GM21381 (cell line): ENCODE data around the gene GLCE.
"Not testable (repeated sequence)": the region's sequence is repeated elsewhere in the genome, so short reads cannot be mapped to it uniquely, and the experiment has no call there.

Experiments used
- ATAC-seq: cut with Tn5 transposase; IDR thresholded peaks from one replicate; pipeline ENCODE4 v1.9.1; 2021; ENCODE audit warnings: mild to moderate bottlenecking, moderate library complexity; ENCODE audit not compliant: unreplicated experiment

GLCE gene

DNA sequence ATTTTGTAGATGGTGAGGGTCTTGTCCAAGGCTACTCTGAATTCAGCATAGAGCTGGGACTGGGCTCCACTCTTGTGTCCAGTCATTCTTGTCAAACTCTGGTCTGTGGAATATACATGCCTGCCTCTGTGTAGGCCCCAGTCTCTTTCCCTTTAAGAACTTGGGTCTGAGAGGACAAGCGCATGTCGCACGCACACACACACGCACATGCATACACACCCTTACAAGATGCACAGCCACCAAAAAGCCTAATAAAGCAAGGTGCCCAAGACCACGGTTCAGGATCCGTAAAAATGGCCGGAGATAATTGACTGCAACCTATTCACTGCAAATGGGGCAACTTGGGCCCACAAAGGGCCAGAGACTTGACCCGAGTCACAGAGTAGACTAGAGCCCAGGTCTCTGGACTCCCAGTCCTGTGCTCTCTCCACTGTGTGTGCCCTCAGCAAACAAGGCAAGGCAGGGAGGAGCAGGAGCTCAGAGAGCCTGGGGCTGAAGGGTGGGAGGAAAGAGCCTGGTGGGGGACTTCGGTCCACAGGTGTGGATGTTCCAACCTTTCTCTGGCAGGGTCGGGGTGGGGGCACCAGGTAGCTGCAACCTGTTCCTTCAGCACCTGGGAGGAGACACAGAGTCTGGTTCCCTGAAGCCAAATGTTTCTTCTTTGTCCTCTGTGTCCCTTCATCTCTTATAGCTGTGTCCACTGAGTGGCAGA, 137.4 kb downstream of the GLCE start:
- no peak for ATAC-seq

DNA sequence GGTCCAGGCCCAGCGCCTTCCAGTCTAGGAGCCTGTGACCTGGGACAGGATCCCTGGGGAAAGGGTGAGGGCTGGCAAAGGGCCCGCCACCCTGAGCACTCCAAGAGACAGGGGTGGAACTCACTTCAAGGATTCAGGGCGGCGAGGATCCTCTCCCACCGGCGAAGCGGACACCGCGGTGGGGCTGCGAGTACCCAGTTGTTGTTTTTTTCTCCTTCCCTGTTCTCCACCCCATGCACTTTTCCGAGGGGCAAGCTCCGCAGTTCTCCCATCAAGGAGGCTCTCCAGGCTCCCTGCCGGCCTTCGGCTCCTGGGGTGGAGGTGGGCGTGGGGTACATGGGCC, 137.9 kb downstream of the GLCE start:
- no peak for ATAC-seq

DNA sequence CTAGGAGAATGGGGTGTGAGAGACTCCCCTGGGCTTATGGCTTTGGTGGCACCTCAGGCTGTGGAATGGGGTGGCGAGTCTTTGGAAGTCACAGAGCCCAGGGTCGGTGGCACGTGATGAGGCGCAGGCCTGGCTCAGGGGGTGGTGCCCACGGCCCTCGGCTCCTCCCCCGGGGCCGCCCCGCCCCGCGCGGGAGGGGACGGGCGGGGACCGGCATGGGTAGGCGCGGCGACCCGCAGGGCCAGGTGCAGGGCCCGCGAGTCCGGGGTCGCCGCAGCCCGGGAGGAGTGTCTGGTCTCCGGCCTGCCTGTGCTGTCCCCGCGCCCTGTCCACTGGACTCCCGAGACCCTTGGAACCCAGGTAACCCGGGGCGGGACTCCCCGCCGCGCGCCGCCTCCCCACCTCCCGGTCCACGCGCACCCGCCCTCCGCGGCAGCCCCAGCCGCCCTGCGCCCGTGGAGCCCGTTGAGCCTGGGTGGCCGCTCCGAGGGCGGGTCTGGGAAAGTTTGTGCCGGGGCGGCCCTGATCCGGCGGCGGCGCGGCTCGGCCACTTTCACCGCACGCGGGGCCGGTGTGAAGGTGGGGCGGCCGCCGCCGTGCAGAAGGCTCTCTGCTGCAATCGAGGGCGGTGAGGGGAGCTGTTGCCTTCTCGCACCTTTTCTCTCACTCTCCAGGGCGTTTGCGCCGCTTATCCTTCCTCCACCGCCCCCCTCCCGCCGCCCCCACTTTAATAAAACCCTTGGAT, 138.4 kb downstream of the GLCE start, which contains the start of gene PAQR5:
Gene PAQR5, plus strand, starts transcription at position 216 of the 745 bp plus-strand sequence. CDS start 61,169 bp downstream, outside the sequence.
- no peak for ATAC-seq

DNA sequence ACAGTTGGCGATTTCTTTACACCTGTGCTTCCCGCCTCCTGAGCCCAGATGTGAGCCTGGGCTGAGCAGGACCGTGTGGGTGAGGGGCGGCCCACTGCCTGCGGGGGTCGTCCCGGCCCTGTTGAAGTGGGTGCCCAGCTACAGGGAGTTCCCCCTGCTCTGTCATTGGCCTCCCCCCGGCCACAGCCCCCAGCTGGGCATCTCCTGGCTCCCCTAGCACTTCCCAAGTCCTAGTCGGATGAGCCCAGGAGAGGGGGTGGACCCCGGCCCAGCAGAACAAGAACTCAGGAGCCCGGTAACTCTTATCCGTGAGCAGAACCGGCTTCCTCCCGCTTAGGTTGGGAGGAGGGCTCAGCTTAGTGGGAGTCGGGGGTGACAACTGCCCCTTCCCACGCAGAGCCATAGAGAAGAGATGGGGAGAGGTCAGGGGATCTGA, 139.0 kb downstream of the GLCE start:
- no peak for ATAC-seq

- no peak for ATAC-seq
Observed at GRCh38 chr15:69299943-69300588, 139.6 kb downstream of the GLCE start.

GRCh38 chr15:69301101-69301500, 140.7 kb downstream of the GLCE start:
- ATAC-seq: not testable (repeated sequence)

DNA sequence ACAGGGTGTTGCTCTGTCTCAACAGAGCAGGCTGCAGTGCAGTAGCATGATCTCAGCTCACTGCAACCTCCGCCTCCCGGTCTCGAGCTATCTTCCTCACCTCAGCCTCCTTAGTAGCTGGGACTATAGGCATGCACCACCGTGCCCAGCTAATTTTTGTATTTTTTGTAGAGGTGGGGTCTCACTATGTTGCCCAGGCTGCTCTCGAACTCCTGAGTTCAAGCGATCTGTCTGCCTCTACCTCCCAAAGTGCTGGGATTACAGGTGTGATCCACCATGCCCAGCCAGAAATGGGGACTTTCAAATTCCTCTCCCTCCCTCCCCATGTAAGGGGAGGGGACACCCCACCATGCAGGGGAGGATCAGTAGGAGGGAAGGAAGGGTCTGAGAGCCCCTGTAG, 141.7 kb downstream of the GLCE start:
- ATAC-seq: not testable (repeated sequence)

- ATAC-seq: no peak
Observed at GRCh38 chr15:69302929-69303328, 142.5 kb downstream of the GLCE start.

GRCh38 chr15:69303337-69304181, 143.1 kb downstream of the GLCE start:
- ATAC-seq: no peak

- no peak for ATAC-seq
Observed at GRCh38 chr15:69304182-69304545, 143.7 kb downstream of the GLCE start.

DNA sequence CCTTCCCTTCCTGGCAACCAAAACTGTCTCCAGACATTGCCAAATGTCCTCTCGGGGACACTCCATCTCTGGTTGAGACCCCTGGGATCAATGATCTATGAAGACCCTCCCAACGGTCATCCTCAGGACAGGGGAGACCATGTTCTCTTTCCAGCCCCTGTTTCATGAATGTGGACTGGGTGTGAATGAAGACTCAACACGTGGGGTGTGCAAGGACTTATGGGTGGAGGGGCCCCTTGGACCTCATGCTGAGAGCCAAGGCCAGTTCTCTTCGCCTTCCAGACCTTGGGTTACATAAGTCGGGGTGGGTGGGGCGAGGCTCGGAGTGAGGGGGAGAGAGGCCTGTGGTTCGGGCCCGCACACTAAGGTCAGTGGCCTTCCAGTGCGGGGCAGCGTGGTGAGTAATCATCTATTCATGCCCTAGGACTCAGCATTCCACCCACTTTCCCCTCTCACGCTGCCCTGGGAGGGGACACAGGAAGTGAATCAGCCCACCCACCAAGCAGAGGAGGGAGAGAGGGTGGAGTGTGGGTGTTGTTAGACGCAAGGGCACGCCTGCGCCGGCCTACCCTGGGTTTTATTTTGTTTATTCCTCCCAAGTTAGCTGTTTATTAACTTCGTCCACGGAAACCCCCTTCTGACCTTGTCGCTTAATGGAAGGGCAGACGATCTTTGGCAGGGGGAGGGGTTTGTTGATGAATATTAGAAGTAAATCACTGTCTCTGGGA, 144.9 kb downstream of the GLCE start:
- no peak for ATAC-seq

DNA sequence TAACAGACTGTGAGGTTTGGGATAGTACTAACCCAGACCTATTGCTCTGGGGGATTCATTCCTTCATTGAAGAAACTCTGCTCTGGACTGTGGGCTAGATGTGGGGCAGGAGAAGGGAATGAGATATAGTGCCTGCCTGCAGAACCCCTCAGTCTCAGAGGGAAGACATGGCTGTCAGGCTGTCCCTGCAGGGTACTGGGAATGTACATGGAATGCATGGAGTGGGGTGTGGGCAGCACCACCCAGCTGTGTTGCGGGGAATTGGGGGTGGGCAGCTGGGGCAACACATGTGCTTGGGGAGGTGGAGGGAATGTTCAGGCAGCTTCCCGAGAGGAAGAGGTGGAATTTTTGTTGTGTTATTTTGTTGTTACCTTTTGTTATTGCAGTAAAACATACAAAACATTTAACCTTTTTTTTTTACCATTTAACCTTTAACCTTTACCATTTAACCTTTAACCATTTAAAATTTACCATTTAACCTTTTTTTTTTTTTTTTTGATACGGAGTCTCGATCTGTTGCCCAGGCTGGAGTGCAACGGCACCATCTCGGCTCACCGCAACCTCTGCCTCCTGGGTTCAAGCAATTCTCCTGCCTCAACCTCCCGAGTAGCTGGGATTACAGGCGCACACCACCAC, 145.6 kb downstream of the GLCE start:
- ATAC-seq: no peak

GRCh38 chr15:69307939-69308338, 147.5 kb downstream of the GLCE start:
- ATAC-seq: no peak

GRCh38 chr15:69308949-69309348, 148.5 kb downstream of the GLCE start:
- ATAC-seq: no peak

GRCh38 chr15:69311319-69311721, 150.9 kb downstream of the GLCE start:
- no peak for ATAC-seq

- no peak for ATAC-seq
Observed at GRCh38 chr15:69313432-69314000, 153.1 kb downstream of the GLCE start.

DNA sequence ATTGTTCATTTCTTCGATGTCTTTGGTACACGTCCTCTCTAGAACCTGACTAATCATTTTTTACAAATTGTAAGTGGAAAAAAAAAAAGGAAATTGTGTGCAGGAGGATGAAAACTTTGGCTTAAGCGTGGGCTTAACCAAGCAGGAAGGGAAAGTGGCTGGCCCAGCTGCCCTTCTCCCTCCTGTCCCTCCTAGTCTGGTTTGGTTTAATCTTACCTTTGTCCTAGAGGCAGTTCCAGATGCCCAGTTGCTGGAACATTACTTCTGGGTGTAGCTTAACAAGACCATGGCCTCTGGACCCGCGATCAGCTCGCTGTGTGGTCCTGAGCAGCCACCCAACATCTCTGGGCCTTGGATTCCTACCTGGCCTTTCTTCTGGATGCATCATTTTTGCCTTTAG, 153.7 kb downstream of the GLCE start:
- ATAC-seq: no peak

DNA sequence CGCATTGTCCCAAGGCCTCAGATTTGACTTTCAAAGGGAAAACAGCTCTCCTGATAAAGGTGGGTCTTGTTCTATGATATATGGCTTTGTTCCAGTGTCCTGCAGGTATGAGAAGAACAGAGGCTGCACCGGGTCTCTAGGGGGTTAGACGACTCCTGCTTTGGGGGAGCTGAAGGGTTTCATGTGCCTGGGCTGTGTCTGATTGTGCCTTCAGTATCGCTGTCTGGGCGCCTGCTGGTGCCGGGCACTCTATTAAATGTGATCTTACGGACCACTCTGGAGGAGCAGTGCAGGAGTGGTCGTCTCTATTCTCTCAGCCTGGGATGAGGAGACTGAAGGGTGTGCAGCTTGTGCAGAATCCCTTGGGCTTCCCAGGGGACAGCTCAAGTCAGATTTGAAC, 154.3 kb downstream of the GLCE start:
- ATAC-seq: no peak

DNA sequence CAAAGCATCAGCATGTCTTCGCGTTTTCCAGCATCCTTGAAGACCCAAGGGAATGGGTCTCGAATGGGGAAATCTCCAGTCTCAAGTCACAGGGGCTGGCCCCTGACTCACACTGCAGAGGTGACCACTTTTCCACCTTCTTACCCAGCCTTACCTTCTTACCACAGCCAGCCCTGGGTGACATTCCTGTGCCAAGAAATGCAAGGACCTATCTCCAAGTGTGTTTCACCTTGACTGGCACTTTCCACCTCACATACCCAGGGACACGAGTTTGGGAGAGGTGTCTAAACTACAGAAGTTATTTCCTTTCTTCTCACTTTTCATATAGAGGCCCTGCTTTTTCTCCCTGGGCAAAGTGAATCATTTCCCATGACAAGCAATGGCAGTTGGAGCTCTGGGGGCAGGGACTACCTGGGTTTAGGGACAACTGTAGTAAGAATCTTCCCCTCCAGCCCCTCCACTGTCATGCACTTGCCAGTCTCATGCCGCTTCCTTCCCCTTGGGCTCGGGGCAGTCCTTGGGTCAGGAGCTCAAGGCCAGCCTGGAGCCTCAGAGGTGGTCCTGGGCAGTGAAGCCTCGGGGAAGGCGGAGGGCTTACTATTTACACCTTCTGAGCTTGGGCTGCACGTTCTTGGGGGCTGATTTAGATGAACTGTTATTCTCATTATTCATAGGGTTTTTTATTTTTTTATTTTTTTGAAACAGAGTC, 155.1 kb downstream of the GLCE start:
- ATAC-seq: no peak
